NCI-H2171 treated with DMSO at 0.1 percent for 48 hours (cell line): Measurements from ENCODE around the gene XCR1.
"Not testable (repeated sequence)": the region's sequence is repeated elsewhere in the genome, so short reads cannot be mapped to it uniquely, and the experiment has no call there.

ENCODE experiments used
- DNase-seq: peaks from one replicate; lab custom pipeline; 2025; lab: John Stamatoyannopoulos, UW

XCR1 gene

DNA sequence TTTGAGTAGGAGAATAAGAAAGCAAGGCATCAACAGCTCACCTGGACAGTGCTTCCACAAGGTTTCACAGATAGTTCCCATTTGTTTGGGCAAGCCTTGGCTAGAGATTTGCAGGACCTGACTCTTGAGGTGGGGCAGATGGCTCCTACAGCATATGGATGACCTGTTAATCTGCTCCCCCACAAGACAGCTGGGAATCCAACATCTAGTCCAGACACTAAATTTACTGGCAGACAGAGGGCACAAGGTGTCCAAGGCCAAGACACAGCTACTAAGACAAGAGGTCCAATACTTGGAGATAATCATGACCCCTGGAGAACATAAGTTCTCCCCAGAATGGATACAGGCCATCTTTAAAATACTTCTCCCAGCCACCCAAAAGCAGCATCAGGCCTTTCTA lies 23.6 kb downstream of the XCR1 start:
- not testable (repeated sequence) for DNase-seq

DNA sequence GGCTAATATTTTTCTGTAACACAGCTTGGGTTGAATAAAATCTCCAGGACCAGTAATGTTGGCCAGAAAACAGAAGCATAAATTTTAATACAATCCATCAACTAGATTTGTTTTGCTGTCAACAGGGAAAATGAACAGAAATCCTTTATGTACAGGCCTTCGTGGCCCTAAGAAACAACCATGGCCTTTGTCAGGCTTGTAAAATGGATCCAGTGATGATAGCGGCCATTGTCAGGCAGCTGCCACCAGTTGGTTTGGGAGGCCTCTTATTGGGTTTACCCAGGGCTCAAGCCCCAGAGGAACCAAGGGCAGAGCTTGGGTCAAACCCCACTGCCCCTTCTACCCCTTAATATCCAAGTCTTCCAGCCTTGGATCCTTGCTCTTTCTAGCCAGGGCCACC lies 26.1 kb downstream of the XCR1 start:
- no peak for DNase-seq

DNA sequence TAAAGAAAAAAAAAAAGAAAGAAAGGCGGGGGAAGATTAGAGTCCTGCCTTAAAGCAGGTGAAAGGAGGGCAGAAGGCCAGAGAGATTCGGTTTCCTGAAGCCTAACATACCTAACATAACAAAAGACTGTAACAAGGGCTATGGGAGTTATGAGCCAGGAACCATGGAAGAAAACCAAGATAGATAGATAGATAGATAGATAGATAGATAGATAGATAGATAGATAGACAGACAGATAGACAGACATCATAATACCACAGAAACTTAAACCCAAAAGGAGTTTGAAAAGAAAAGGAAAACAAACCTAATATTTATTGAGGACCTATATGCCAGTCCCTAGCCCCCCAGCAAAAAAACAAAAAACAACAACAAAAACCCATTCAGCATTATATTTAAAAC lies 29.3 kb downstream of the XCR1 start:
- DNase-seq, result no peak

DNA sequence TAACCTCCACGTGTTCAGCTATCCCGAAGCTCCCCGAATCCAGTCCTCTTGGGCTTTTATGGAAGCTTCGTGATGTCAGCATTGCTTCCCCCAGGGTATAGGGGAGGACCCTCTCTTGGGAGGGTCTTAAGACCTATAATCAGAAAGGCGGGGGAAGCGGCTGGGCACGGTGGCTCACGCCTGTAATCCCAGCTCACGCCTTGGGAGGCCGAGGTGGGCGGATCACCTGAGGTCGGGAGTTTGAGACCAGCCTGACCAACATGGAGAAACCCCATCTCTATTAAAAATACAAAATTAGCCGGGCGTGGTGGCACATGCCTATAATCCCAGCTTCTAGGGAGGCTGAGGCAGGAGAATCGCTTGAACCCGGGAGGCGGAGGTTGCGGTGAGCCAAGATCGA lies 29.8 kb downstream of the XCR1 start:
- not testable (repeated sequence) for DNase-seq

DNA sequence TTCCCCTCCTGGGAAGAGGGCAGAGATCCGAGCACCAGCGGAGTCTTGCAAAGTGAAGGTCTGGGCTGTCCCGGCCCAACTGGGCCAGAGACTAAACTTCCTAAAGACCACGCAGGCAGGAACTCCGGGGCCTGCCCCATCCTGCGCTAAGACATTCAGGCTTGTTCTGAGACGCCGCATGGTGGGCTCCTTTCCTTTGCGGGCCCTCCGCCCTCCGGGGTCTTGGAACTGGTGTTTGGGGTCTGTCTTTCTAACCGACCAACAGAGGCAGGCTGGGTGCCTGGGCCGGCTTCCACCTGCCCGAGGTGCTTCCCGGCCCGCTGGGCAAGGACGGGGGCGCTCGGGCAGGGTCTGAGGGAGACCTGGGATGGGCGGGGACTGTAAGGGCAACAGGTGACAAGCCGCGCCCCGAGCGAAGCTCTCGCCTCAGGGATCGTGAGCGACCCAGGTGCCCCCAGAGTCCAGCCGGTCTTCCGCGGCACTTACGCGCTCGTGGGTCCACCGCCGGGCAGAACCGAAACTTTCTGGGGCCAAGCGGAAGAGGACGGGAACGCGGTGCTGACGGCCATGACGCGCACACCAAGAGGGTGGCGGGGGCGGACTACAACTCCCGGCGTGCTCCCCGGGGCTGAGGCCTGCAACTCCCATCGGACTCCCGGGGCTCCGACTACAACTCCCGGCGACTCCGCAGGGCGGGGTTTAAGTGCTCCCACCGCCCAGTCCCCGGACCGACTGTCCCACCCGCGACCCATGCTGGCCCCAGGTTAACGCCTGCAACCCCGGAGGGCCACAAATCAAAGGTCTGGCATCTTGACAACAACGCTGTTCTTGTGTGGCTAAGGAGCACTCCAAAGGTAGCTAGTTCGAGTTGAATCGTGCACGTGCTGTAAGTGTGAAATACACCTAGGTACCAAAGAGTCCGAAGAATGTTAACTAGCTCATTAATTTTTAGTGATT lies 31.8 kb downstream of the XCR1 start, which contains the start of gene FYCO1:
Gene FYCO1, minus strand, starts transcription at position 589 of the 957 bp plus-strand sequence. CDS start 10,914 bp downstream, outside the sequence.
- DNase-seq, result peak; percentile 77

DNA sequence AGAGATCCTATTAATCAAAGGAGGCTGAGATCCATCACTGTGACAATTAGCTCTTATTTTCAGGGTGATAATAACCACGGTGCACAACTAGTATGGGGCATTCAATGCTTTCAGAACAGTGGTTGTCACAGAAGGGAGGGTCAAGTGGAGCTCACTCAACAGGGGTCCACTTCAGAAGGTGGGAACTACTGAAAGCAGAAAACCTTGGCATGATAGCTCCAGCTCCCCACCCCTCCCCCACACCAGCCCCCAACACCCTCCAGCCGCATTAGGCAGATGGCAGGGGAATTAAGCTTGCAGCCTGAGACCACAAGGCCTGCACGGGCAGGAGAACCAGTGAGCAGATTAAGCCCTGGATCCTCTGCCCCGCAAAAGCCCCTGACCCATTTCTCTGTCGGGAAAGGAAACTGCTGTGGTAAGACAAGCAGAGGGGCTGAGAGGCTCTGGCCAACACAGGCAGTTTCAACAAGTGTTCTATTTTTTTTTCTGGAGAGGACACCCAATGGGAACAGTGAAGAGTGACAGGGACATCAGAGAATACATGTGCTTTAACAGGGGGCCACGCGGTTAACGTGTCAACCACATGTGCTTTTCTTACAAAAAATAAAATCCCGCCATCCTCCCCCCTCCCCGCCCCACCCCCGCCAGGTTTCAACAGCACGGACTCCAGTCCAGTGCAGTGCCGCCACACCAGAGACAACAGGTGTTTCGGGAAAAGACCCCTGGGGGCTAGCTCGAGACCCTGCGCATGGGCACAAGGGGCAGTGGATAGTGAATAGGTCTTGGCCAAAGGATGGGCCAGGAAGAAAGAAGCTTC lies 32.7 kb downstream of the XCR1 start:
- peak; percentile 53 for DNase-seq

DNA sequence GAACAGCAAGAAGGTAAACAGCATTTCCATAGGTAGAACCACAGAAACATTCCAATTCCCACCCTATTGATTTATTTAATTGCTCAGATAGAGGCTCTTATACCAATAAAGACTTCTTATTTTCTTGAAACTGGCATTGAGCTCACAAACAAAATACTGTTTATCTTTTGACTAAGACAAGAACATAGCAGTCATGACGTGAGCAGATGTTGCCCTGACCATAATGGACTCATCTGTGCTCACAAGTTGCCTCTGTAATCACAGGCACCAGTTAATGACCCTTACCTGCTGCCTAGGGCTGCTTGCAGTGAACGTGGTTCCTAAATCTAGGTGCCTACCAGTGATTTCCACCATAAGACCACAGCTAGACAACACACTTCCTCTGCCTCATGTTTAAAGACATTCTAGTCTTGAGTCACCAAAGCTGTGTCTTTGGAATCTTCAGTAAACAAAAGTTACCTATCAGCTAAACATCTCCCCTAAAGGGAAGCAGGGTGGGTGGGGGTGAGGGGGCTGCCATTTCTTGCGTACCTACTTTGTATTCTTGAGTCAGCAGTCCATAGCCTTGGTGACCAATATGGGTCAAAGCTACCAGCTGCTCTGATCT lies 33.8 kb downstream of the XCR1 start:
- DNase-seq, result no peak

DNA sequence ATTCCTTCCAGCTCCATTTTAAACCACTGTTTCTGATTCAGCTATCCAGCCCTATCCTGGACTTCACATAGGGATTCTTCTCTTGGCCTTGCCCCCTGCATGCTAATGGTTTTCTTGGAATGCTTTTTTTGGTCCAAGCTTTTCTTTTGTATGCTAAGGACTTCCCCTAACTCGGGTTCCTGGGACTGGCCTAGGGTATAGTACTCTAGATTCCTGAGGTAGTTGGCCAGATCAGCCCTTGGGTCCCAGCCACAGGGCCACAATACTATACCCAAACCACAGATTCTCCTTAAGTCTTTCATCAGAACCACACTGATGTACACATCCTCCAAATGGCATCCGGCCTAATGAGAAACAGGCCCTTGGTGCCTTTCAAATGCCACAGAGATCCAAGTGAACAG lies 34.5 kb downstream of the XCR1 start:
- DNase-seq, result no peak

DNA sequence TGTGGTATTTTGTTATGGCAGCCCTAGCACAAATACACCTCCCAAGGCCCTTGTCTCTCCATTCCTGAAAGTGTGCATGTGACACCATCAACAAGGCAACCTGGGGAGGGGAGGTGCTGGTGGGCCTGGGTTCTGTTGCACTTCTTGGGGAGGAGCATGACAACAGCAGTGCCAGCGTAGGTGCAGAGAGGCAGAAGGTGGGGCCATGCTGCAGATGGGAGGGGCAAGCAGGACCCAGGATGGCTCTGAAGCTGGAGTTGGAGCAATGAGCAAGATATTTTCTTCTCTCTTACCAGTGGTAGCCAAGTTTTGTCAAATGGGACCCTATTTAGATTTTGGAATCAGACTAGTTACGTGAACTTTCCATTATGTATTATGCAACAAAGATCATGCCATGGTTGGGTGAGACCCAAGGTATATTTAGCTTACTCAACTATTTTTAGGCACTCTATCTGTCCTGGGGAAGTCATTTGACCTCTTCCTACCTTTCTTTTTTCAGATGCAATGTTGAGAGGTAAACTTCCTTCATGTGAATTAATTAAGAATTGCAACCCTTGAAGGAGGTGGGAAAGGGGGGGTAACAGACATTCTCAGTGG lies 35.1 kb downstream of the XCR1 start:
- DNase-seq, result no peak

DNA sequence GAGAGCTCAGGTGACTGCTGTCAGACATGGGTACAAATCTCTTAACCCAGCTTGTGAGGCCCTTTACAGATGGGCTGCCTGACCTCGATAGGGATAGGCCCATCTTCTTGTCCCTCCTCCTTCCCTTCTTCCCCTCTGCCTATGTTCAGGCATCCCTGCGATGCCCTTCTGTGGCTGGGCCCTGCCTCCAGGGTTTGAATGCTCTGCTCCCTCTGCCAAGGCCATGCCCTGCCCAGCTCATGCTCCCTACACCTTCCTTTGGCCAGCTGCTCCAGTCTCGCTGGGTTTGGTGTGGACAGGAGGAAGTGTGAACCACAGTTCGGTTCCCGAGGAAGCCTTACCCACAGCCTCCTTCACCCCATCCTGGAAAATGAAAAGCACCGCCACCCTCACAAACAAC lies 35.9 kb downstream of the XCR1 start:
- no peak for DNase-seq

DNA sequence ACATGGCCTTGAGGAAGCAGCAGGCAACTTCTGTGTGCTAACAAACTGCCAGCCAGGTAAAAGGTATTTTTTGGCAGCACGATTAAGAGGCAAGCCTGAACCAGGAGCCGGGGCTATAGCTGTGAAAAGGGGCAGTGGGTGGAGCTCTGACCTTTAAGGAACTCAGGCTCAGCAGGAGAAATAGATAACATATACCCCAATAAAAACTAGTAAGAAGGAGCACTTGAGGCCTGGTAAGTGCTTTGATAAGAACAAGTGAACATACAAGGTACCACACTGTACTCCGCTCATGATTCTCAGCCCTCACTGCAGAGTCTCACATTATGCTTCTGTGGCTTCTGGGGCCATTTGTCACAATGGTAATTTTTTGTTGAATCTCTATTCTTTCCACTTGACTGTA lies 37.1 kb downstream of the XCR1 start:
- DNase-seq, result no peak

DNA sequence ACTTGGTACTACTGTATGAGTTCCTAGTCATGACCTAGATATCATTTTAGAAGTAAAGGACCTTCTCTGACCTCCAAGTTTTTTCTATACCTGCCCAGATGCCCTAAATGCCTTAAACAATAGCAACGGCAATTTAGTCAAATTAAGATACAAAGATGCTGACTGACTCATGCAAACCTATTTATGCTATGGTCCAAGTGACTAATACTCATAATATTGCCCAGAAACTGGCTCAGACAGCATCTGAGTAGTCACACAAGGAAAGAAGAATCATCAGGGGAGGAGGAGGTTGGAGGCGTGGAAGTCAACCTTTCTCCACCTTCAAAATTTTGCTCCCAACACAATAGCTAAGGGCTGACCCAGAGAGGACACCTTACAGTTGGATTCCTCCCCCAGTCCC lies 38.5 kb downstream of the XCR1 start:
- no peak for DNase-seq

DNA sequence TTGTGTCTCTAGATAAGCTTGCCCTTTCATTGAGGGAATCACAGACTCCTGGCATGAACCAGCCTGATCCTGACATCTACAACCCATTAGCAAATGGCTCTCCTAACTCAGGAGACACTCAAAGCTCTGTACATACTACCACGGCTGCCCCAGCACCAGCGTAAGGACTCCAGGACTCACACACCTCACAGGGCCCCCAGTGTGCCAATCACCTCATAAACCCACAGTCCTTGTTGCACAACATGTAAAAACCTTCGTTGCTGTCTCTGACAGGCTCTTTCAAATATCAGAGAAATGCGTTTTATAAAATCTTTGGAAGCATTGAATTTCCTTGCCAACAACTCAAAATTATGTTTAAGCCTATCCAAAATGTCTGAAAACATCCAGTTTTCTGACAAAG lies 38.9 kb downstream of the XCR1 start:
- DNase-seq, result no peak

DNA sequence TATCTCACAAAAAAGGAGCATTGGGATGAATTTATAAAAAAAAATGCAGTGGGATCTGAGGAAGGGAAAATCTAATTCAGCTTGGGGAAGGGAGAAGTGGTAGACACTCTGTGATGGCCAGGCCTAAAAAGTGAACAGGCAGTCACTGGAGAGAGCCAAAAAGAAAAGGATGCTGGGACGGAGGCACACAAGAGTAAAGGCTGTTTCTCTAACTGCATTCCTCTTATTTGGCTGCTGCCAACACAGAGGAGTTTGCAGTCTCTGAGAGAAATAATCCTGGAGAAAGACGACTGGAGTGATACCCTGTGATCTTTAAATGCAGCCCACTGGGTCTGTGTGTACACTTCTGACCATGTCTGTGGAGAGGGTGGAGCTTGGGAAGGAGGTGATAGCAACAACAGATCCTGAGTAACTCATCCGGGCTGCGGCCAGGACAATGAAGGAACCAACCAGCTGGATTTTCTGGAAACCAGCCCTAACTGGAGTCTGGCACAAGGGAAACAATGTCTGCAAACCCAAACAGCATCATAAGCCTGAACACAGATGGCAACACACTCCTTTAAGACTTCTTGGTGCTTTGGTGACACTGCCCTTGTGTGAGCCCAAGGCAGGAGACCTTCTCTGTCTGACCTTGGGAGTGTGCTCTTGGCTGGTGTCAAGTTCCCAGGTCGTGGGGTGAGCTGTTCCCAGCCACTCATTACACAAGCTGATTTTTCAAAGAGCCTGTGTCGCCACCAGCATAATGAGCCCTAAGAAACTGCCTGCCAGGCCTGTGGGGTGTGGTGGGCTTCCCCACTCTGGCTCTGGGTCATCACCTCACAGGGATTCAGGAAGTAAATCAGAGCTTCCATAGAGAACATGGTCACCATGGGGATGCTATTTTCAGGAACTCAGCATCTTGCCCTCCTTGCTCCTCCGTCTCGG lies 39.7 kb downstream of the XCR1 start:
- DNase-seq, result peak; percentile 1

DNA sequence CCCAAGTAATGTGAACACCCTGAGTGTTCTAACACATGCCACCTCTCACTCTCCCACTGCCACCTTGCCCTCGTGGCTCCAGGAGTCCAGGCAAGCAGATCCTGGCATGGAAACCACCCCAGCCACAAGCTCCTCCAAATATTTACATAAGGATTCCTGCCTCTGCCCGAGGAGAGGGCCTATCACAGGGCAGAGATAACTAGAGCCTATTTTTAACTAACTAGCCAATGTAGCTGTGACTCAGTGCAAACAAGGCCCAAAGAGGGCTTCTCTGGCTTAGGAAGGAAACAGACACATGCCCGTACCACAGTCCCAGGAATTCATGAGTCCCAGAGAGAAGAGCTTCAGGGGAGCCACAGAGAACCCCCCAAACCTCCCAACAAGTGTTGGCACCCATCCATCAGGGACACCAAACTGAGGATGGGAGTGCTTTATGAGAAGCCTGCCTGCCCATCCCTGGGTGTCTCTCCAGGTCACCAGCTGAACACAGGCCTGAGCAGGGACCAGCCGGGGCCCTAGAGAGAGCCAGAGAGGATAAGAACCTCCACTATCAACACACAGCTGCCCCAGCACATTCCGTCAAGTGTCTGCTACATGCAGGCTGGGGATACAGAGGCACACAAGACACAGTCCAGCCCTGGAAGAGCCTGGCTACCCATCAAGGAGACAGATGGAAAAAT lies 40.8 kb downstream of the XCR1 start:
- no peak for DNase-seq

DNA sequence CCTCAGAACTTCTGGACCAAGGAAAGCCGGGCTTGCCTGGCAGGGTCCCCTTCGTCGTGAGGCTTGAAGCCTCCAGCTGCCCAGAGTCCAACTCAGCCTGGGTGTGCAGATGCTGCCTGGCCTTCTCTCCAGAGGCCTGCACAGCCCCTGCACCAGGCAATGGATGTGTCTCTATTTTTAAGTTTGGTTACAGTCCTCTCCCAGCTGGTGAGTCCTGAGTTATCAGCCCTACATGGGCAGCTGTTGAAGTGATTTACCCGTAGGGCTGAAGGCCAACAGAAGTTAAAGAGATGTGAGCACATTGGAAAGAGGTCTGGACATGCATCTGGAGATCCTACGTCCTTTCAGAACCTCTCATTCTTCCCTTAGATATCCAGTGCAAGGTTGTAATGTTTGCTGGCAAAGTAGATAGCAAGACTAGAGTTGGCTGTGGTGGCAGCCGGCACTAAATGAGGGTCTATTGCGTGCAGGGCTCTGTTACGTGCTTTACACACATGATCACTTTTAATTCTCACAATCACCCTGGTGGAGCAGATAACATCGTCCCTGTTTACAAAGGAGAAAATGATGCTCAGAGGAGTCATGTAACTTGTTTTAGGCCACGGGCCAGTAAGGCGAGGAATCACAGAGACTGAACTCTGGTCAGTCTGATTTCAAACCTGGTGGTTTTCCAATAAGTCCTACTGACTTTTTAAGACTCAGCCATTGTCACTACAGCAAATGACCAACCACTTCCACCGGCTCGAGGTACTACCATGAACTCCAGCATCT lies 41.6 kb downstream of the XCR1 start:
- no peak for DNase-seq

DNA sequence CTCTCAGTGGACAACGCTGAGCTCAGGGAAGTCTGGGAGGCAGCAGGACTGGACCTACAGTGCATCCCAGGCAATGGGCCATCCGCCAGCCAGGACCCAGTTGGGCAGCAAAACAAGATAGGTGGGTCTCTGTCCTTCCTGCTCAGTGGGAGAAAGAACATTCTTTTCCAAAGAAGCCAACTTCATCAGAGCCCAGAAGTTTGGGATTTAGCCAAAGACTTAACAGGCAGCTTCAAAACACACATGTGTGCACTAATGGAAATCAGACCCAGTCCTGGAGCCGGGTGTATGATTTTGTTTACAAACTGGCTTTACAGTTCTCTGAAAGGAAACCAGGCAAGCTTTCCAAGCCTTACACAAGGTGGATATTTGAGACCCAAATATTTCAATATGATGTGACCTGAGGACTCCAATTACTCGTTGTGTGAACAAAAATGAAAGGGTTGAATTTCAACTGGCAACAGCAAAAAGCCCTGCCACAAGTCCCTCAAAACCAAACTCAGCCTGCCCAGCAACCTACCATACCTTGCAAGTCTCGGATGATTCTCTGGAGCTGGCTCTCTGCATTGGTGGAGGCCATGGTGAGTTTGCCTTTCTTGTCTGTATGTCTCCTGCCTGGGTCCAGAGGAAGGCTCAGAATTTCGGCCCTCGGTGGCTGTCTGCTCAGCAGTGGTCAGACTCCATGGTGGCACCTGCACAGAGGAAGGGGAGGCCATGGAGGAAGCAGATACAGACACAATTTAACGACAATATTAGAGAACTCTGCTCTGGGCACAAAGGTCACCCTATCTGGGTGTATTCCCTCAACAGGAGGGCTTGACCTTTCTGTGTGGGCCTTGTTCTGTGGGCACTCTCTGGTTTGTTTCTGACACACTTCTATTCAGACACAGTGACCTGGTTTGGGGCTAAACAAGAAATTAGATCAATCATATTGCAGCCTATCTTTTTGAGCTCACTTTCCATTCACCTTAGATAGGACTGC lies 42.7 kb downstream of the XCR1 start:
- no peak for DNase-seq

DNA sequence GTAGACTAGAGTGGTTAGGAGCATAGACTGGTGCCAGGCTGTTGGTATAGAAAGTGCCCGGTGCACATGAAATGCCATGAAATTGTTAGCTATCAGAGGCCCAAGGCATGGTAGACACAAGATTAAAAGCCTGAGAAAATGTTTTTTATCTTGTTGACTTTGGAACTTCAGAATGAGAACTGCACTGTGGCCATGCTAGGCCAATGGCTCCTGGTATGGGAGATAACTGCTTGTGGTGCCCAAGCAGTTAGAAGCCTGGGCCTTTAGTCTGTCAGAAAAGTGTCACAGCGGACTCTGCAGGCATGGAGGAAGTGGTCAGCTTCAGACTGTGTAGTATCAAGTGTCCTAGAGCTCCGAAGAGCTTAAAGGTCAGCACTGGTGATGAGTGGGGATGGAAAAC lies 43.5 kb downstream of the XCR1 start:
- DNase-seq, result no peak
